Measurements from ENCODE around the gene ZNF341. TPM values are rescaled to one million over a fixed set of nuclear protein-coding genes. Genes with fewer than 3 reads are reported as not detected.

Gene ZNF341
- total and polyA plus RNA-seq, 2 experiments from 2014 or later, result 4.3 to 6.1 TPM

DNA sequence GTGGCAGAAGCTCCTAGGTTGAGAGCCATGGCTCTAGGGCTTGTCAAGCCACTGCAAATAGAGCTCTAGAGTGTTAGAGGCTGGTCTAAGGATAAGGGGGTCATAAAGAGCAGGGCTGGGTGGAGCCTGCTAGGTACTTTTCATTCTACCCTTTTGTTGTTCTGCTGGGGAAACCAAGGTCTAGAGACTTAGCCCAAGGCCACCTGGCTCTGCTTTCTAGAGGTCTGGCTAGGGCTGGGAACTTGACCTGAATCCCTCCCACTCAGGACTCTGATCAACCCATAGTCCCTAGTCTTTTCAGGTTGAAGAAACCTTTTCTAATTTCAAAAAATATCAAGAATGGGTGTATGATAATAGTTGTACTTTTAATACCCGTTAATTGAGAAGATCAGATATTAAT is 93.1 kb downstream of the ZNF341 start (continued):
- TF ChIP-seq ZNF331 (CRISPR knock-in tag; IDR thresholded peaks at IDR 0.05; ENCODE audit: low read depth) (no peak), NANOG (IDR thresholded peaks at IDR 0.05; ENCODE audit: borderline replicate concordance) (no peak), EZH2 (IDR thresholded peaks at IDR 0.05; ENCODE audit: low read depth, unreplicated experiment) (no peak), POLR2AphosphoS5 (IDR thresholded peaks at IDR 0.05; ENCODE audit: low read depth) (no peak), CREB1 (CRISPR knock-in tag; IDR thresholded peaks at IDR 0.05; ENCODE audit: low read depth) (no peak)

DNA sequence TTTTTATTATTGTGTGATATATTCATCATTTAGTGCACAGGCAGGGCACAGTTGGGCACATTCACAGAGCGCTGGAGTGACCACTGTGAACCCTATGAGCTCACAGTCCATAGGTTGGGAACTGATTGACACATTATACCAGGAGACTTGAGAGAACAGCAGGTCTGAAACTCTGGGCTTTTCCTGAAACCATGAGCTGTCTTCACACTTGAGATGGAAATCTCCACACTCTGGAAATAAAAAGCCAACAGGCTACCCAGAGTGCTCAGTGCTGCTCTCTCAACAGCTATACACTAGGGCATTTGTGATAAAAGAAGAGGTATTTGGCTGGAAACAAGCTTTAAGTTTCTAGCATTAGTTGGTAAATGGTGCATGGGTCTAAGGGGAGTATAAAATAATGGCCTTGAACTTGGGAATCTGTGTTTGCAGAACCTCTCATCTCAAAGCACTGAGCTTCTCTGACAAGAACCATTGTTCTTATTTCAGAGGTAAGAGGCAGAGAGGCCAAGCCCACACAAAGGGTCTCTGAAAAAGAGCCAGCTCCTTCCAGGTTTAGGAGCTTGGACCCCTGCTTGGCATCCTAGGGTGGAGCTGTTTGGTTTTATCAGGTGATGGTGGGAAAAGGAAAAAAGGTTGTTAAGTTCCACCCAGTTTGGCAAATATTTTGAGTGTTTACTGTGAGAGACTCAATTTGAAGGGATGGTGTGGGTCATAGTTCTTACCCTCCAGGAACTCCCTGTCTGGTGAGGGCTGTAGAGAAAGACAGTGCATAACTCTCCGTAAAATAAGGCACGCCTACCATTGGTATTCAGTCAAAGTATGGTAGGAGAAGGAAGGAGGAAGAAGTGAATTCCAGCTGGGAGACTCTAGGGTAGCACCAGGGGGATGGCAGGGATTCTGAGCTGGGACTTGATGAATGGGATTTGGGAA is 93.8 kb downstream of the ZNF341 start:
- H3F3A ChIP-seq (replicated peaks; ENCODE audit: low read depth), result 0 out of 2 replicates have a peak, but pooled peaks cover 2% of the 10 kb centered on the region
- no peak for DNase-seq (ENCODE audit: low spot score)
- no peak overlapping the region for H3K4me3 ChIP-seq
- peaks cover 53% of the 10 kb centered on the region for H4K20me1 ChIP-seq (replicated peaks; ENCODE audit: insufficient read depth)
- H2AFZ ChIP-seq, result no peak overlapping the region
- no peaks in the 10 kb centered on the region for H3K36me3 Mint-ChIP-seq (ENCODE audit: low read depth)
- peaks cover 42% of the 10 kb centered on the region for H3K4me1 Mint-ChIP-seq
- peaks cover 5% of the 10 kb centered on the region for H3K27me3 Mint-ChIP-seq (ENCODE audit: insufficient read depth, low read depth, poor library complexity)
- no peaks in the 10 kb centered on the region for H3K27me3 ChIP-seq (ENCODE audit: insufficient read depth)
- peak; percentile 12 for ATAC-seq
- peak overlapping the region; percentile 24; the same call in 1 of the 2 replicates for H3K4me2 ChIP-seq
- H3K4me3 Mint-ChIP-seq, result no peak overlapping the region
- peaks cover 96% of the 10 kb centered on the region for H3K79me2 ChIP-seq (replicated peaks; ENCODE audit: insufficient read depth)
- peak overlapping the region; percentile 65 for H3K27ac ChIP-seq (ENCODE audit: low read depth)
- H3K9me2 ChIP-seq (ENCODE audit: insufficient read depth), result 0 out of 2 replicates have a peak, but pooled peaks cover 2% of the 10 kb centered on the region
- peaks cover 22% of the 10 kb centered on the region for H3K4me1 ChIP-seq (ENCODE audit: insufficient read depth)
- peak overlapping the region; percentile 72 for H3K27ac Mint-ChIP-seq
- no peaks in the 10 kb centered on the region for H3K9me3 Mint-ChIP-seq
- H3K36me3 ChIP-seq (ENCODE audit: insufficient read depth), result no peaks in the 10 kb centered on the region
- TF ChIP-seq REST (IDR thresholded peaks at IDR 0.05; ENCODE audit: unreplicated experiment) (no peak), POLR2AphosphoS5 (IDR thresholded peaks at IDR 0.05; ENCODE audit: low read depth) (no peak), ZNF331 (CRISPR knock-in tag; IDR thresholded peaks at IDR 0.05; ENCODE audit: low read depth) (no peak), EZH2 (IDR thresholded peaks at IDR 0.05; ENCODE audit: low read depth, unreplicated experiment) (no peak), JUNB (IDR thresholded peaks at IDR 0.05; ENCODE audit: unreplicated experiment) (no peak), ZNF114 (CRISPR knock-in tag; IDR thresholded peaks at IDR 0.05) (no peak), CREB1 (CRISPR knock-in tag; IDR thresholded peaks at IDR 0.05; ENCODE audit: low read depth) (no peak), STAT1 (IDR thresholded peaks at IDR 0.05; ENCODE audit: unreplicated experiment) (no peak), EZH2phosphoT487 (IDR thresholded peaks at IDR 0.05; ENCODE audit: unreplicated experiment) (no peak), NANOG (IDR thresholded peaks at IDR 0.05; ENCODE audit: borderline replicate concordance) (no peak)
- TF ChIP-seq, protein P1, sequence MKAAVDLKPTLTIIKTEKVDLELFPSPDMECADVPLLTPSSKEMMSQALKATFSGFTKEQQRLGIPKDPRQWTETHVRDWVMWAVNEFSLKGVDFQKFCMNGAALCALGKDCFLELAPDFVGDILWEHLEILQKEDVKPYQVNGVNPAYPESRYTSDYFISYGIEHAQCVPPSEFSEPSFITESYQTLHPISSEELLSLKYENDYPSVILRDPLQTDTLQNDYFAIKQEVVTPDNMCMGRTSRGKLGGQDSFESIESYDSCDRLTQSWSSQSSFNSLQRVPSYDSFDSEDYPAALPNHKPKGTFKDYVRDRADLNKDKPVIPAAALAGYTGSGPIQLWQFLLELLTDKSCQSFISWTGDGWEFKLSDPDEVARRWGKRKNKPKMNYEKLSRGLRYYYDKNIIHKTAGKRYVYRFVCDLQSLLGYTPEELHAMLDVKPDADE (IDR thresholded peaks at IDR 0.05), result no peak
- TF ChIP-seq, protein P2, sequence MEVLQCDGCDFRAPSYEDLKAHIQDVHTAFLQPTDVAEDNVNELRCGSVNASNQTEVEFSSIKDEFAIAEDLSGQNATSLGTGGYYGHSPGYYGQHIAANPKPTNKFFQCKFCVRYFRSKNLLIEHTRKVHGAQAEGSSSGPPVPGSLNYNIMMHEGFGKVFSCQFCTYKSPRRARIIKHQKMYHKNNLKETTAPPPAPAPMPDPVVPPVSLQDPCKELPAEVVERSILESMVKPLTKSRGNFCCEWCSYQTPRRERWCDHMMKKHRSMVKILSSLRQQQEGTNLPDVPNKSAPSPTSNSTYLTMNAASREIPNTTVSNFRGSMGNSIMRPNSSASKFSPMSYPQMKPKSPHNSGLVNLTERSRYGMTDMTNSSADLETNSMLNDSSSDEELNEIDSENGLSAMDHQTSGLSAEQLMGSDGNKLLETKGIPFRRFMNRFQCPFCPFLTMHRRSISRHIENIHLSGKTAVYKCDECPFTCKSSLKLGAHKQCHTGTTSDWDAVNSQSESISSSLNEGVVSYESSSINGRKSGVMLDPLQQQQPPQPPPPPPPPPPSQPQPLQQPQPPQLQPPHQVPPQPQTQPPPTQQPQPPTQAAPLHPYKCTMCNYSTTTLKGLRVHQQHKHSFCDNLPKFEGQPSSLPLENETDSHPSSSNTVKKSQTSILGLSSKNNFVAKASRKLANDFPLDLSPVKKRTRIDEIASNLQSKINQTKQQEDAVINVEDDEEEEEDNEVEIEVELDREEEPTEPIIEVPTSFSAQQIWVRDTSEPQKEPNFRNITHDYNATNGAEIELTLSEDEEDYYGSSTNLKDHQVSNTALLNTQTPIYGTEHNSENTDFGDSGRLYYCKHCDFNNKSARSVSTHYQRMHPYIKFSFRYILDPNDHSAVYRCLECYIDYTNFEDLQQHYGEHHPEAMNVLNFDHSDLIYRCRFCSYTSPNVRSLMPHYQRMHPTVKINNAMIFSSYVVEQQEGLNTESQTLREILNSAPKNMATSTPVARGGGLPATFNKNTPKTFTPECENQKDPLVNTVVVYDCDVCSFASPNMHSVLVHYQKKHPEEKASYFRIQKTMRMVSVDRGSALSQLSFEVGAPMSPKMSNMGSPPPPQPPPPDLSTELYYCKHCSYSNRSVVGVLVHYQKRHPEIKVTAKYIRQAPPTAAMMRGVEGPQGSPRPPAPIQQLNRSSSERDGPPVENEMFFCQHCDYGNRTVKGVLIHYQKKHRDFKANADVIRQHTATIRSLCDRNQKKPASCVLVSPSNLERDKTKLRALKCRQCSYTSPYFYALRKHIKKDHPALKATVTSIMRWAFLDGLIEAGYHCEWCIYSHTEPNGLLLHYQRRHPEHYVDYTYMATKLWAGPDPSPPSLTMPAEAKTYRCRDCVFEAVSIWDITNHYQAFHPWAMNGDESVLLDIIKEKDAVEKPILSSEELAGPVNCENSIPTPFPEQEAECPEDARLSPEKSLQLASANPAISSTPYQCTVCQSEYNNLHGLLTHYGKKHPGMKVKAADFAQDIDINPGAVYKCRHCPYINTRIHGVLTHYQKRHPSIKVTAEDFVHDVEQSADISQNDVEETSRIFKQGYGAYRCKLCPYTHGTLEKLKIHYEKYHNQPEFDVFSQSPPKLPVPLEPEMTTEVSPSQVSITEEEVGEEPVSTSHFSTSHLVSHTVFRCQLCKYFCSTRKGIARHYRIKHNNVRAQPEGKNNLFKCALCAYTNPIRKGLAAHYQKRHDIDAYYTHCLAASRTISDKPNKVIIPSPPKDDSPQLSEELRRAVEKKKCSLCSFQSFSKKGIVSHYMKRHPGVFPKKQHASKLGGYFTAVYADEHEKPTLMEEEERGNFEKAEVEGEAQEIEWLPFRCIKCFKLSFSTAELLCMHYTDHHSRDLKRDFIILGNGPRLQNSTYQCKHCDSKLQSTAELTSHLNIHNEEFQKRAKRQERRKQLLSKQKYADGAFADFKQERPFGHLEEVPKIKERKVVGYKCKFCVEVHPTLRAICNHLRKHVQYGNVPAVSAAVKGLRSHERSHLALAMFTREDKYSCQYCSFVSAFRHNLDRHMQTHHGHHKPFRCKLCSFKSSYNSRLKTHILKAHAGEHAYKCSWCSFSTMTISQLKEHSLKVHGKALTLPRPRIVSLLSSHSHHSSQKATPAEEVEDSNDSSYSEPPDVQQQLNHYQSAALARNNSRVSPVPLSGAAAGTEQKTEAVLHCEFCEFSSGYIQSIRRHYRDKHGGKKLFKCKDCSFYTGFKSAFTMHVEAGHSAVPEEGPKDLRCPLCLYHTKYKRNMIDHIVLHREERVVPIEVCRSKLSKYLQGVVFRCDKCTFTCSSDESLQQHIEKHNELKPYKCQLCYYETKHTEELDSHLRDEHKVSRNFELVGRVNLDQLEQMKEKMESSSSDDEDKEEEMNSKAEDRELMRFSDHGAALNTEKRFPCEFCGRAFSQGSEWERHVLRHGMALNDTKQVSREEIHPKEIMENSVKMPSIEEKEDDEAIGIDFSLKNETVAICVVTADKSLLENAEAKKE (CRISPR knock-in tag; IDR thresholded peaks at IDR 0.05), result no peak

Measured in GM23338 (cell line).